GM13977 (cell line): Measurements from ENCODE around the gene KBTBD2.
"Not testable (repeated sequence)": the region's sequence is repeated elsewhere in the genome, so short reads cannot be mapped to it uniquely, and the experiment has no call there.

ENCODE experiments used
- DNase-seq: peaks from one replicate; pipeline ENCODE4 v3.0.0; 2012; ENCODE audit warnings: low spot score
- in situ Hi-C: fragments of 300-500 bp; cut with MboI; formaldehyde crosslinking; loops from one replicate; pipeline ENCODE4 v1.12.0; 2022; ENCODE audit warnings: low sequenced_read_pairs, low pct_unique_long_range_greater_than_20kb, mixed read lengths, inconsistent platforms; ENCODE audit not compliant: unreplicated experiment
- TF ChIP-seq, protein P1 (sequence below): IDR thresholded peaks from 2 replicates; pipeline ENCODE4 v1.5.1; 2012; ENCODE audit warnings: mild to moderate bottlenecking, control low read depth; ENCODE audit not compliant: insufficient read depth; ENCODE audit errors: extremely low read depth, missing control alignments

Gene KBTBD2

GRCh38 chr7:32848655-32849054, 42.9 kb downstream of the KBTBD2 start:
- DNase-seq, in situ Hi-C loops: not testable (repeated sequence)

DNA sequence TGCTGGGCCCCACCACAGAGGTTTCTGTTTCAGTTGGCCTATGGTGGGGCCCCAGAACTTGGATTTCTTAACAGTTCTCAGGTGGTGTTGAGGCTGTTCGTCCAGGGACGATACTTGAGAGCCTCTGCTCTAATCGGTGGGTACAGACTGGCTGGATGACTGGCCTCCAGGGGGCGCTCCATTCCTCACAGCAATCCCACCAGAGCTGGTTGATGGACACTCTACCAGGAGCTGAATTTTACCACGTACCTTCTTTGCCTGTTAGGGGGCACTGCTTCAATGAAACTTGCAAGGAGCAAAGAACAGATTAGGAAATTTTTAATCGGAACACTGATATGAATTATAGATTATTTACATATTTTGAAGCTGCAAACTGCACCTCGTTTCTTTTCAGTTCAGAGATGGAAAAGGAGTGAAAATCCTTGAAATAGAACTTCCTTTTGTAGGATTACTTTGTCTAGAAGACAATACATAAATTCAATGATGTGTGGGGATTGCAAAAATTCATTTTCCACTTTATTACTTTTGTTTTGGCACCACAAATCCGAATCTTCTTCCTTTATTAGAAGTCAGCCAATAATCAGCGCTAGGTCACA, 44.8 kb downstream of the KBTBD2 start:
- DNase-seq: peak; percentile 57
- TF ChIP-seq, protein P1, sequence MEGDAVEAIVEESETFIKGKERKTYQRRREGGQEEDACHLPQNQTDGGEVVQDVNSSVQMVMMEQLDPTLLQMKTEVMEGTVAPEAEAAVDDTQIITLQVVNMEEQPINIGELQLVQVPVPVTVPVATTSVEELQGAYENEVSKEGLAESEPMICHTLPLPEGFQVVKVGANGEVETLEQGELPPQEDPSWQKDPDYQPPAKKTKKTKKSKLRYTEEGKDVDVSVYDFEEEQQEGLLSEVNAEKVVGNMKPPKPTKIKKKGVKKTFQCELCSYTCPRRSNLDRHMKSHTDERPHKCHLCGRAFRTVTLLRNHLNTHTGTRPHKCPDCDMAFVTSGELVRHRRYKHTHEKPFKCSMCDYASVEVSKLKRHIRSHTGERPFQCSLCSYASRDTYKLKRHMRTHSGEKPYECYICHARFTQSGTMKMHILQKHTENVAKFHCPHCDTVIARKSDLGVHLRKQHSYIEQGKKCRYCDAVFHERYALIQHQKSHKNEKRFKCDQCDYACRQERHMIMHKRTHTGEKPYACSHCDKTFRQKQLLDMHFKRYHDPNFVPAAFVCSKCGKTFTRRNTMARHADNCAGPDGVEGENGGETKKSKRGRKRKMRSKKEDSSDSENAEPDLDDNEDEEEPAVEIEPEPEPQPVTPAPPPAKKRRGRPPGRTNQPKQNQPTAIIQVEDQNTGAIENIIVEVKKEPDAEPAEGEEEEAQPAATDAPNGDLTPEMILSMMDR: peak; percentile 85
- in situ Hi-C loops: no loop called here

DNA sequence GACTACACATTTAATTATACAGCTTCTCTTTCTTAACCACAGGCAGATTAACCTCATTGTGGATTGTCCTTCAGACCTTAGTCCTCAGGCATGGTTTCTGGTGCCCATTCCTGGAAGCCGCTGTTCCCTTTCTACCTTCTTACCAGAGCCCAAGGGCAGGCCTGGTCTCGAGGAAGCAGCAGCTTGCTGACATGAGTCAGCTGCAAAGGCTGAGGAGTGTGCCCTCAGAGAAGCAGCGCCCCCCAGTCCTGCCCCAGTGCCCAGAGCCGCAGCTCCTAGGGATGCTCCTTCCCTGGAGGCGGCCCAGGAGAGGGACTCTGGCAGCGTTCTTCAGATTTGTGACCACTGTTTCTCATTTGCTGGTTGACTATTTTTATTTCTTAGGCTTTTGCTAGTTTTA, 46.8 kb downstream of the KBTBD2 start:
- DNase-seq, in situ Hi-C loops: not testable (repeated sequence)

- DNase-seq, in situ Hi-C loops: not testable (repeated sequence)
Measured at GRCh38 chr7:32843763-32844162, 47.8 kb downstream of the KBTBD2 start.

GRCh38 chr7:32839846-32840245, 51.7 kb downstream of the KBTBD2 start:
- DNase-seq, in situ Hi-C loops: not testable (repeated sequence)

DNA sequence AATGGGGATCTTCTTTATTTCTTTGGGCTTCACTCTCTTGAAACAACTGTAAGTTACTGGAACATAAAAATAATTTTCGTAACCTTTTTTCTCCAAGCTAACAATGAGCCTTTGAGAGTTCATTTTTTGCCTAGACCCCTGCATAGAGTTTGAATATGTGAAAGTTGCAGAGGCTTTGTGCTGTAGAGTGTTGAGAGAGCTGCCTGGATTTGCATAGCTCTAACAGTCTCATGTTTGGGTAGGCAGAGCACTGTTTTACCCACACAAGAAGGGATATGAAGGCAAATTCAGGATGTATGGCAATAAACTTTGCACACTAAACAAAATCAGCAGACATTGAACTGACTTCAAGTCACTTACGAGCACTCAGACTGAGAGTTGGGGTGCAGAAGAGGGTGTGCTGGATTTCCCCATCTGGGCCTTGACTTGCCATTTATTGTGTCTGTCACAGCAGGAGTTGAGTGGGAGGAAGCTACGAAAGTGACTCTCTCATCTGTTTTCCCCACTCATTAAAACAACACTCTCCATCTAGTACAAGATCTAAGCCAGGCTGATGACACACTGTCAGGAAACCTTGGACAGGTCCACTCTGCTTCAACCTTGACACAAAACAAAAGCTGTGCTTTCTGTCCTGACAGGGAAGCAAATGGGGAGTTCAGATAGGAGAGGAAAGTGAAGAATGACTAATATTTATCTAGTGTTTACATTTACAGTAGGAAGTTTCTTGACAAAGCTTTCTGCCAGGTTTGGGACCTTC, 62.4 kb downstream of the KBTBD2 start:
- in situ Hi-C loops, DNase-seq: not testable (repeated sequence)
